K562 (cell line): ENCODE data around the gene ECHDC1. TPM values are rescaled to one million over a fixed set of nuclear protein-coding genes. Genes with fewer than 3 reads are reported as not detected.

Experiments used
- CEBPG ChIP-seq, 3 experiments: fragments of 200-800 bp in 1 of 3; sonication (Bioruptor generic) in 1 of 3; sonication (generic) in 1 of 3; formaldehyde crosslinking in 1 of 3; IDR thresholded peaks in 2 of 3; conservative IDR thresholded peaks in 1 of 3; 2 replicates each; pipeline versions ENCODE4 v1.6.1 to v1.8.0; 2016 to 2022; ENCODE audit warnings: missing compliant biosample characterization in 2 of 3, missing genetic modification characterization in 2 of 3, mild to moderate bottlenecking in 1 of 3, missing genetic modification reagents in 1 of 3
- CSDE1 ChIP-seq, 2 experiments: fragments of 450-650 bp; IDR thresholded peaks; 2 replicates each; pipeline ENCODE4 v1.6.1; 2016; ENCODE audit warnings: mild to moderate bottlenecking in 1 of 2
- CXXC5 ChIP-seq: fragments of 250-450 bp; sonication (Bioruptor Pico); IDR thresholded peaks from 2 replicates; pipeline ENCODE4 v1.8.0; 2022; ENCODE audit warnings: inconsistent platforms, mild to moderate bottlenecking, moderate library complexity
- ETV1 ChIP-seq: fragments of 450-650 bp; conservative IDR thresholded peaks from 2 replicates; pipeline ENCODE4 v1.6.1; 2016; ENCODE audit warnings: missing genetic modification characterization, control low read depth, low read depth, missing compliant biosample characterization
- FOXA1 ChIP-seq: fragments of 450-650 bp; IDR thresholded peaks from 2 replicates; pipeline ENCODE4 v1.6.1; 2016; ENCODE audit warnings: mild to moderate bottlenecking, borderline replicate concordance
- OTX1 ChIP-seq: fragments of 450-650 bp; formaldehyde crosslinking; IDR thresholded peaks from 2 replicates; pipeline ENCODE4 v1.4.0; 2022; ENCODE audit warnings: mild to moderate bottlenecking
- RAD51 ChIP-seq: fragments of 450-650 bp; IDR thresholded peaks from 2 replicates; pipeline ENCODE4 v1.7.1; 2016; ENCODE audit warnings: low read depth, mild to moderate bottlenecking, borderline replicate concordance
- RB1 ChIP-seq: fragments of 450-650 bp; IDR thresholded peaks from 2 replicates; pipeline ENCODE4 v1.6.1; 2017; ENCODE audit warnings: low read depth, mild to moderate bottlenecking
- TAF7 ChIP-seq: fragments of 450-650 bp; IDR thresholded peaks from 2 replicates; pipeline ENCODE4 v1.6.1; 2016; ENCODE audit warnings: missing genetic modification characterization, missing compliant biosample characterization
- TAL1 ChIP-seq: fragments of 450-650 bp; IDR thresholded peaks from 2 replicates; pipeline ENCODE4 v1.6.1; 2016; ENCODE audit warnings: mild to moderate bottlenecking
- ZBED1 ChIP-seq: IDR thresholded peaks from 2 replicates; pipeline ENCODE4 v1.6.1; 2014
- ZNF764 ChIP-seq: fragments of 250-450 bp; sonication (Bioruptor Pico); IDR thresholded peaks from 2 replicates; pipeline ENCODE4 v1.4.0; 2020; ENCODE audit warnings: low read depth, mild to moderate bottlenecking, moderate library complexity
- polyA plus RNA-seq, 8 experiments: library from polyadenylated mRNA; depleted of rRNA in 4 of 8; stranded (reverse) in 5 of 8; unstranded in 3 of 8; fragments of >200 nt; fragmentation: Nextera tagmentation in 2 of 8; fragmentation: Illumina TruSeq in 1 of 8; extraction: Ambion mirVana in 2 of 8; extraction: Trizol in 1 of 8; gene quantifications; 2 replicates each; pipeline versions ENCODE4 v1.2.1 to v1.2.3, GENCODE V29; 2011 to 2014; ENCODE audit warnings: inconsistent platforms in 1 of 8, missing spikeins in 1 of 8
- total RNA-seq, 7 experiments: library from RNA; depleted of rRNA in 6 of 7; stranded (reverse); fragments of >200 nt in 6 of 7; fragmentation: Illumina TruSeq in 2 of 7; extraction: Trizol in 2 of 7; gene quantifications; 2 replicates each; pipeline versions ENCODE4 v1.2.1 to v1.2.3, GENCODE V29; 2011 to 2021; ENCODE audit warnings: low replicate concordance in 1 of 7
- TF ChIP-seq, protein P1 (sequence below): sonication (generic); formaldehyde crosslinking; IDR thresholded peaks from 2 replicates; pipeline ENCODE4 v1.8.0; 2023; ENCODE audit warnings: mild to moderate bottlenecking, missing genetic modification reagents
- TF ChIP-seq, protein P2 (sequence below): sonication (generic); IDR thresholded peaks from 2 replicates; pipeline ENCODE4 v1.6.1; 2016
- TF ChIP-seq, protein P3 (sequence below), 2 experiments: fragments of 200-800 bp in 1 of 2; sonication (Bioruptor generic) in 1 of 2; sonication (generic) in 1 of 2; formaldehyde crosslinking in 1 of 2; IDR thresholded peaks in 1 of 2; conservative IDR thresholded peaks in 1 of 2; 2 replicates each; pipeline versions ENCODE4 v1.5.0 to v1.6.1; 2016 to 2020; ENCODE audit warnings: missing compliant biosample characterization in 1 of 2, missing genetic modification characterization in 1 of 2, missing genetic modification reagents in 1 of 2
- TF ChIP-seq, protein P4 (sequence below): fragments of 250-450 bp; sonication (Bioruptor Pico); IDR thresholded peaks from 2 replicates; pipeline ENCODE4 v1.8.0; 2021; ENCODE audit warnings: borderline replicate concordance, mild to moderate bottlenecking, moderate library complexity; ENCODE audit not compliant: poor library complexity, severe bottlenecking
- TF ChIP-seq, protein P5 (sequence below): sonication (generic); formaldehyde crosslinking; IDR thresholded peaks from 2 replicates; pipeline ENCODE4 v1.8.0; 2022; ENCODE audit warnings: mild to moderate bottlenecking, missing genetic modification reagents

ECHDC1 gene
- total and polyA plus RNA-seq, 9 of the 15 experiments (the other 6 are each of a cell fraction or from before 2014, with no cell fraction given), result 58.0 to 105 (median 78.6) TPM

DNA sequence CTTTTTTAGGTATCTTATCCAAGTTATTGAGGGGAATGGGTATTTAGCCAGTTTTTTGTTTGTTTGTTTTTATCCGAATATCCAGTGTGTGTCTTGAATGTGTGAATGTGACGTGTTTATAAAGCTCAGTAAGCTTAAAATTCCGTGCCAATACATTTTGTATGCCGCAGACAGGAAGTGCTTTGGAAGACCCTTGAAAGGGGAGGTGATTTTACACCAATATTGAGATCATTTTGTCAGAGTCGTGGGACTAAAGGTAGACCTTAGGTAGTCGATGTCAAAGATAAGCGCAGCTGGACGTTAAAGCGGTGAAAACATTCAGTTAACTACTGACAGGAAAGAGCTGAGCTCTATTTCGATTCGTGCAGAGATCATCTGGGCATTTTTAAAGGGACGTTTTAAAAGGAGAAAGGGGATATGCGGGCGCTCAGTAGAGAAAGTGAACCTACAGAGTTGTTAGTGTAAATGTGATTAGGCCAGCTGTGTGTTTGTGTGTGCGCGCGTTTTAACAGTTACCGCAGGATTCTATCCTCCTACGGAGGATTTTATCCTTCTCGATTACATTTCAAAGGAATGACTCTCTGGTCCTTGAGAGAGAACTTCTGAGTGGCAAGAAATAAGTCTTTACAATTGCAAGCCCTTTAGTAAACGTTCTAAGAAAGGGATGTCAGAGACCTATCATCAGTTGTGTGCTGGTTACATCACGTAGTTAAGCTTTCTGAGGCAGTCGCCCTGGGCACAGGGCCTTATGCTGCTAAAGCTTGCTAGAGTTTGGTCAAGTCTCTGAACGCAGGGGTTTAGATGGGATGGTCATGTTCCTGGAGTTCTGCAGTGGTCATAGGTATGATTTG is 625 bp upstream of the ECHDC1 start (continued):
- TF ChIP-seq, protein P1, sequence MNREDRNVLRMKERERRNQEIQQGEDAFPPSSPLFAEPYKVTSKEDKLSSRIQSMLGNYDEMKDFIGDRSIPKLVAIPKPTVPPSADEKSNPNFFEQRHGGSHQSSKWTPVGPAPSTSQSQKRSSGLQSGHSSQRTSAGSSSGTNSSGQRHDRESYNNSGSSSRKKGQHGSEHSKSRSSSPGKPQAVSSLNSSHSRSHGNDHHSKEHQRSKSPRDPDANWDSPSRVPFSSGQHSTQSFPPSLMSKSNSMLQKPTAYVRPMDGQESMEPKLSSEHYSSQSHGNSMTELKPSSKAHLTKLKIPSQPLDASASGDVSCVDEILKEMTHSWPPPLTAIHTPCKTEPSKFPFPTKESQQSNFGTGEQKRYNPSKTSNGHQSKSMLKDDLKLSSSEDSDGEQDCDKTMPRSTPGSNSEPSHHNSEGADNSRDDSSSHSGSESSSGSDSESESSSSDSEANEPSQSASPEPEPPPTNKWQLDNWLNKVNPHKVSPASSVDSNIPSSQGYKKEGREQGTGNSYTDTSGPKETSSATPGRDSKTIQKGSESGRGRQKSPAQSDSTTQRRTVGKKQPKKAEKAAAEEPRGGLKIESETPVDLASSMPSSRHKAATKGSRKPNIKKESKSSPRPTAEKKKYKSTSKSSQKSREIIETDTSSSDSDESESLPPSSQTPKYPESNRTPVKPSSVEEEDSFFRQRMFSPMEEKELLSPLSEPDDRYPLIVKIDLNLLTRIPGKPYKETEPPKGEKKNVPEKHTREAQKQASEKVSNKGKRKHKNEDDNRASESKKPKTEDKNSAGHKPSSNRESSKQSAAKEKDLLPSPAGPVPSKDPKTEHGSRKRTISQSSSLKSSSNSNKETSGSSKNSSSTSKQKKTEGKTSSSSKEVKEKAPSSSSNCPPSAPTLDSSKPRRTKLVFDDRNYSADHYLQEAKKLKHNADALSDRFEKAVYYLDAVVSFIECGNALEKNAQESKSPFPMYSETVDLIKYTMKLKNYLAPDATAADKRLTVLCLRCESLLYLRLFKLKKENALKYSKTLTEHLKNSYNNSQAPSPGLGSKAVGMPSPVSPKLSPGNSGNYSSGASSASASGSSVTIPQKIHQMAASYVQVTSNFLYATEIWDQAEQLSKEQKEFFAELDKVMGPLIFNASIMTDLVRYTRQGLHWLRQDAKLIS, result peak; percentile 60; the same call in 1 of the 2 replicates
- no peak for TF ChIP-seq FOXA1
- TF ChIP-seq ZNF764 (CRISPR knock-in tag), result no peak
- TF ChIP-seq, protein P2, sequence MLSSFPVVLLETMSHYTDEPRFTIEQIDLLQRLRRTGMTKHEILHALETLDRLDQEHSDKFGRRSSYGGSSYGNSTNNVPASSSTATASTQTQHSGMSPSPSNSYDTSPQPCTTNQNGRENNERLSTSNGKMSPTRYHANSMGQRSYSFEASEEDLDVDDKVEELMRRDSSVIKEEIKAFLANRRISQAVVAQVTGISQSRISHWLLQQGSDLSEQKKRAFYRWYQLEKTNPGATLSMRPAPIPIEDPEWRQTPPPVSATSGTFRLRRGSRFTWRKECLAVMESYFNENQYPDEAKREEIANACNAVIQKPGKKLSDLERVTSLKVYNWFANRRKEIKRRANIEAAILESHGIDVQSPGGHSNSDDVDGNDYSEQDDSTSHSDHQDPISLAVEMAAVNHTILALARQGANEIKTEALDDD, result peak; percentile 71
- TF ChIP-seq TAL1, result 0 out of 2 replicates have a peak, but pooled peaks have one; percentile 0
- TF ChIP-seq RB1, result peak; percentile 10; the same call in 1 of the 2 replicates
- TF ChIP-seq, protein P3, sequence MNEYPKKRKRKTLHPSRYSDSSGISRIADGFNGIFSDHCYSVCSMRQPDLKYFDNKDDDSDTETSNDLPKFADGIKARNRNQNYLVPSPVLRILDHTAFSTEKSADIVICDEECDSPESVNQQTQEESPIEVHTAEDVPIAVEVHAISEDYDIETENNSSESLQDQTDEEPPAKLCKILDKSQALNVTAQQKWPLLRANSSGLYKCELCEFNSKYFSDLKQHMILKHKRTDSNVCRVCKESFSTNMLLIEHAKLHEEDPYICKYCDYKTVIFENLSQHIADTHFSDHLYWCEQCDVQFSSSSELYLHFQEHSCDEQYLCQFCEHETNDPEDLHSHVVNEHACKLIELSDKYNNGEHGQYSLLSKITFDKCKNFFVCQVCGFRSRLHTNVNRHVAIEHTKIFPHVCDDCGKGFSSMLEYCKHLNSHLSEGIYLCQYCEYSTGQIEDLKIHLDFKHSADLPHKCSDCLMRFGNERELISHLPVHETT (CRISPR knock-in tag; conservative IDR thresholded peaks at IDR 0.05 in 1 of 2, IDR thresholded peaks at IDR 0.05 in 1 of 2), result no peak
- TF ChIP-seq, protein P4, sequence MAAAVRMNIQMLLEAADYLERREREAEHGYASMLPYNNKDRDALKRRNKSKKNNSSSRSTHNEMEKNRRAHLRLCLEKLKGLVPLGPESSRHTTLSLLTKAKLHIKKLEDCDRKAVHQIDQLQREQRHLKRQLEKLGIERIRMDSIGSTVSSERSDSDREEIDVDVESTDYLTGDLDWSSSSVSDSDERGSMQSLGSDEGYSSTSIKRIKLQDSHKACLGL (CRISPR knock-in tag), result no peak
- peak; percentile 54; the same call in 1 of the 2 replicates for TF ChIP-seq CEBPG (CRISPR knock-in tag; IDR thresholded peaks at IDR 0.05)
- TF ChIP-seq CEBPG (tag; conservative IDR thresholded peaks at IDR 0.05 in 1 of 2, IDR thresholded peaks at IDR 0.05 in 1 of 2), result 0 out of 4 replicates have a peak, but pooled peaks of 1 of the 2 experiments have one; percentile 30
- no peak for TF ChIP-seq CSDE1 (IDR thresholded peaks at IDR 0.05)
- TF ChIP-seq ETV1 (tag), result 0 out of 2 replicates have a peak, but pooled peaks have one; percentile 25
- TF ChIP-seq, protein P5, sequence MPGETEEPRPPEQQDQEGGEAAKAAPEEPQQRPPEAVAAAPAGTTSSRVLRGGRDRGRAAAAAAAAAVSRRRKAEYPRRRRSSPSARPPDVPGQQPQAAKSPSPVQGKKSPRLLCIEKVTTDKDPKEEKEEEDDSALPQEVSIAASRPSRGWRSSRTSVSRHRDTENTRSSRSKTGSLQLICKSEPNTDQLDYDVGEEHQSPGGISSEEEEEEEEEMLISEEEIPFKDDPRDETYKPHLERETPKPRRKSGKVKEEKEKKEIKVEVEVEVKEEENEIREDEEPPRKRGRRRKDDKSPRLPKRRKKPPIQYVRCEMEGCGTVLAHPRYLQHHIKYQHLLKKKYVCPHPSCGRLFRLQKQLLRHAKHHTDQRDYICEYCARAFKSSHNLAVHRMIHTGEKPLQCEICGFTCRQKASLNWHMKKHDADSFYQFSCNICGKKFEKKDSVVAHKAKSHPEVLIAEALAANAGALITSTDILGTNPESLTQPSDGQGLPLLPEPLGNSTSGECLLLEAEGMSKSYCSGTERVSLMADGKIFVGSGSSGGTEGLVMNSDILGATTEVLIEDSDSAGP (CRISPR knock-in tag), result no peak
- TF ChIP-seq TAF7 (tag), result 0 out of 2 replicates have a peak, but pooled peaks have one; percentile 13
- no peak for TF ChIP-seq RAD51
- TF ChIP-seq OTX1 (CRISPR knock-in tag), result 0 out of 2 replicates have a peak, but pooled peaks have one; percentile 2
- TF ChIP-seq CXXC5 (CRISPR knock-in tag), result peak; percentile 56; the same call in 1 of the 2 replicates
- TF ChIP-seq ZBED1, result no peak
